GM18505 (cell line): ENCODE measurements around the gene CENPM.

Experiments used
- ATAC-seq: cut with Tn5 transposase; IDR thresholded peaks from one replicate; pipeline ENCODE4 v1.9.1; 2021; ENCODE audit not compliant: unreplicated experiment
- POLR2A ChIP-seq: IDR thresholded peaks from 4 replicates; pipeline ENCODE4 v1.6.1; 2011; ENCODE audit warnings: borderline replicate concordance; ENCODE audit not compliant: insufficient read depth, insufficient read length; ENCODE audit errors: extremely low read depth

Gene CENPM

GRCh38 chr22:41974691-41975290, 27.8 kb upstream of the CENPM start:
- TF ChIP-seq POLR2A: no peak
- no peak for ATAC-seq

- no peak for TF ChIP-seq POLR2A
- no peak for ATAC-seq
These were observed 24.5 kb upstream of the CENPM start for GRCh38 chr22:41971431-41971830.

- ATAC-seq: no peak
- no peak for TF ChIP-seq POLR2A
These were observed 23.6 kb upstream of the CENPM start for GRCh38 chr22:41970601-41971000.

- ATAC-seq: no peak
These were observed 22.2 kb upstream of the CENPM start, which contains the start of gene SEPTIN3 for GRCh38 chr22:41969110-41969646. Gene SEPTIN3, plus strand, starts transcription at chr22:41969443. Its CDS starts 2,050 bp downstream, at chr22:41971493.

GRCh38 chr22:41968601-41969000, 21.6 kb upstream of the CENPM start:
- ATAC-seq: no peak
- TF ChIP-seq POLR2A: no peak

More at GRCh38 chr22:41969110-41969646, 22.2 kb upstream of the CENPM start, which contains the start of gene SEPTIN3:
- TF ChIP-seq POLR2A: no peak

DNA sequence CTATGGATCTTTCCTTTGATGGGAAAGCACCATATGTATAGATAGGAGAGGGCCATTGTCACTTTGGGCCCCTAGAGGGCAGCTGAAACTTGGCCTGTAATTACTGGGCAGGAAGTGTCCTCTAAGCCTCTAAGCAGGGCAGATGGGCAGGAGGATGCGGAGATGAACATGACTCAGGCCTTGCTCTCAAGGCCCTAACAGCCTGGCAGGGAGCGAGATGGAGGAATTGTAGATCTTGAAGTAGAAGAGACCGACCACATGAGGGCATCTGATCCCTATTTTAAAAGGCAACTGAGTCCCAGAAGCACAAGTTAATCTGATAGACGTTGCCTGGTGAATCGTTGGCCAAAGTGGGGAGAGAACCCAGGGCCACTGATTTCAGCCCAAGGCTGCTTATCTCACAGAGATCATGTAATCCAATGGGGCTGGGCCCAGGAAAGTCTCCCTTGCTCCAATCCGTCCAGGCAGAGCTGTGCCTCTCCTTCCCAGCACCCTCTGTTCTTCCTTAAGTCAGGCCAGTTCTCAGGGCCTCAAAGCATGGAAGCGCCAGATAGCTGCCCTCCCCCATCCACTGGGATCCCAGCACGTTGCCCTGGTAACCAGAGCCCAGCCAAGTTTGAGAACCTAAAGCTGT, 19.8 kb upstream of the CENPM start:
- TF ChIP-seq POLR2A: no peak
- ATAC-seq: no peak

DNA sequence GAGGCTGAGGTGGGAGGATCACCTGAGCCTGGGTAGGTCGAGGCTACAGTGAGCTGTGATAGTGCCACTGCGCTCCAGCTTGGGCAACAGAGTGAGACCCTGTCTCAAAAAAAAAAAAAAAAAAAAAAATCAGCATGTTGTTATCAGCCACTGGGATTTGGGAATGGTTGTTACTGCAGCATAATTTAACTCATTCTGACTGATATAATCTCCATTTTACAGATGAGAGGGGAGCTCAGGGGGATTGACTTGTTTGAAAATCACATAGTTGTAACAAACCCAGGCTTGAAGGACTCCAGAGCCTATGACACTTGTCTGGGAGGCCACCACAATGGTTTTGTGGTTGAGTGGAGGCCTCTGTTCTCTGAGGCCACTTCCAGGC, 19.3 kb upstream of the CENPM start:
- no peak for TF ChIP-seq POLR2A
- ATAC-seq: no peak

- ATAC-seq: no peak
- TF ChIP-seq POLR2A: no peak
These were observed 17.1 kb upstream of the CENPM start for GRCh38 chr22:41964112-41964491.

DNA sequence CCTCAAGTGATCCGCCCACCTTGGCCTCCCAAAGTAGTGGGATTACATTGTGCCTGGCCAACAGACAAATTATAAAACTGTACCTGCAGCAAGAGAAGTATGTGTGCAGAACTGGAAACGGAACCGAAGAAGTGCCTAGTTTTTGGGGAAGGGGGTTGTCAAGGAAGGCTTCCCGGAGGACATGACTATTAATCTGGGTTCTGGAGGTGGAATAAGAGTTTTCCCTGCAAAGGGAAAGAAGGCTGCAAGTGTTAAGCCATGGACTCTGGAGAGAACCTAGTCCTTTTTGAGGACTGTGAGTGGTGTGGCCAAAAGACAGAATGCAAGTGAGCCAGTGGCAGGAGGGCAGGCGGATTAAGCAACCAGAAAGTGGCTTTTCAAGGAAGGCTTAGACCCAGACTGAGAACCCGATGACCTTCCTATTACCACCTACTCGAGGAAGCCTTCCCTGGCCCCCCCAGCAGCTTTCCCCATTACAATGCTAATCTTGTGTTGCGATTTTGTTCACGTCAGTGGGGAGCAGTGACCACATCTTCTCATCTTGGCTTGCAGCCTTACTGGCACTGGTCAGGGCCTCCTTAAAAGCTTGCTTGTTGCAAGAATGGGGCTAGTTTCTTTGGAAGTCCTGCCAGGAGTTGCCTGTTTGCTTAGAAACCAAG, 16.6 kb upstream of the CENPM start:
- ATAC-seq: no peak
- no peak for TF ChIP-seq POLR2A

- TF ChIP-seq POLR2A: no peak
- peak; percentile 15 for ATAC-seq
These were observed 11.1 kb upstream of the CENPM start for GRCh38 chr22:41957941-41958556.

GRCh38 chr22:41952713-41953112, 5.8 kb upstream of the CENPM start:
- ATAC-seq: no peak
- no peak for TF ChIP-seq POLR2A

DNA sequence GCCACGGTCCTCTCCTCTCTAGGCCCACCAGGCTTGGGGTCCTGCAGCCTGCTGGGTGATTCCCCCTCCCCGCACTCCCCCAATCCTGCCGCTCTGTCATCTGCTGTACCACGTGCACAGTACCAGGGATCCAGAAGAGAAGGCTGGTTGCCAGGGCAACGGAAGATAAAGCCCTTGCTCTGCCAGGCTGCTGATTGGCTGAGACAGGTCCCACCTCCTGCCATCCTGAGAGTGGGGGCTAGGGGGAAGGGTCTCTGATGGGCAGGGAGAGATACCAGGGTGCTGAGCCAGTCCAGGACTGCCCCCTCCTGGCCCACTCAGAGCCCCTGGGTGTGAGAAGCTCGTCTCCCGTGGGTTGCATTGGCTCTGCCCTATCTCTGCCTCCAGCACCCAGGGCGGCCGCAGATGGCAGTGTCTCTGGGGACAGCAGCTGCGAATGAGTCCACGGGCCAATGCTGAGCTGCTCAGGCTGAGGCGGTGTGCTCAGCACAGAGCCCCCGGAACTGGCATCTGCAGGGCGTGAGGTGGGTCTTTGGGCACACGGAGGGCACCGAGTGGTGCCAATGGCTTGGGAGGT, 5.0 kb upstream of the CENPM start, which contains the start of gene SMIM45:
TSS of gene SMIM45 (plus strand) at position 253 of the 577 bp plus-strand sequence.
- no peak for ATAC-seq
- TF ChIP-seq POLR2A: no peak
